MCF 10A (cell line): Measurements from ENCODE around the gene BNC2. TPM values are rescaled to one million over a fixed set of nuclear protein-coding genes. Genes with fewer than 3 reads are reported as not detected.

Experiments
- BruUV-seq: library from RNA; stranded (reverse); fragments of 400-500 nt; replicated peaks from 2 replicates; lab custom pipeline; 2021; lab: Mats Ljungman, UMichigan
- CTCF ChIA-PET: fragments of 300-600 bp; sonication (Branson Sonifier 250); formaldehyde crosslinking; extraction: SDS; loops from one replicate; lab custom pipeline; 2021; ENCODE audit warnings: antibody characterized with exemption, inconsistent platforms; lab: Yijun Ruan, JAX
- POLR2A ChIA-PET: fragments of 300-600, 350-650 bp; sonication (Branson Sonifier 250); formaldehyde crosslinking; extraction: SDS; loops from one replicate; lab custom pipeline; 2020; ENCODE audit warnings: antibody characterized with exemption, inconsistent platforms; lab: Yijun Ruan, JAX
- DNase-seq: peaks from one replicate; pipeline ENCODE4 v3.0.0-alpha.2; 2018; ENCODE audit not compliant: unreplicated experiment
- H3K27ac Mint-ChIP-seq: one replicate; pipeline ENCODE4 v1.8.0; 2022; ENCODE audit warnings: mild to moderate bottlenecking, low read depth, mixed read lengths; ENCODE audit not compliant: unreplicated experiment
- H3K27me3 Mint-ChIP-seq: one replicate; pipeline ENCODE4 v1.8.0; 2022; ENCODE audit warnings: mixed read lengths; ENCODE audit not compliant: insufficient read depth, unreplicated experiment
- H3K36me3 Mint-ChIP-seq: one replicate; pipeline ENCODE4 v1.8.0; 2022; ENCODE audit warnings: mild to moderate bottlenecking, moderate library complexity, mixed read lengths; ENCODE audit not compliant: insufficient read depth, unreplicated experiment
- H3K4me1 Mint-ChIP-seq: one replicate; pipeline ENCODE4 v1.8.0; 2022; ENCODE audit warnings: mixed read lengths; ENCODE audit not compliant: insufficient read depth, unreplicated experiment
- H3K4me3 Mint-ChIP-seq: one replicate; pipeline ENCODE4 v1.8.0; 2022; ENCODE audit warnings: mild to moderate bottlenecking, moderate library complexity, mixed read lengths; ENCODE audit not compliant: unreplicated experiment
- H3K9me3 Mint-ChIP-seq: one replicate; pipeline ENCODE4 v1.8.0; 2022; ENCODE audit warnings: mixed read lengths; ENCODE audit not compliant: unreplicated experiment
- CTCF ChIP-seq: fragments of 200-600 bp; IDR thresholded peaks from one replicate; pipeline ENCODE4 v1.8.0; 2022; ENCODE audit warnings: antibody characterized with exemption, mild to moderate bottlenecking; ENCODE audit not compliant: unreplicated experiment
- intact Hi-C: fragments of 100-400 bp; cut with micrococcal nuclease; formaldehyde crosslinking; loops from 2 replicates; pipeline ENCODE4 v1.14.1; 2022
- total RNA-seq: library from RNA; stranded (reverse); gene quantifications from 2 replicates; pipeline ENCODE4 v1.2.3, GENCODE V29; 2022

Gene BNC2
- total RNA-seq, 1 experiment from 2014 or later, result not detected

- DNase-seq, result no peak
- ChIA-PET POLR2A (interaction anchor here (1.2 kb wide), 1 partner anchor 8 kb away, joined by 5 read pairs; no protein-coding TSS in a partner anchor), CTCF (interaction anchor here (1.8 kb wide), 1 partner anchor 24 kb away, joined by 4 read pairs; no protein-coding TSS in a partner anchor)
- Mint-ChIP-seq H3K27ac (no peak overlapping the region), H3K27me3 (no peaks in the 10 kb centered on the region), H3K9me3 (no peaks in the 10 kb centered on the region), H3K36me3 (no peaks in the 10 kb centered on the region), H3K4me3 (no peak overlapping the region), H3K4me1 (no peaks in the 10 kb centered on the region)
- intact Hi-C loops, result no loop called here
- no TSS peak for BruUV-seq
- TF ChIP-seq CTCF, result no peak
Observed at GRCh38 chr9:16369427-16369826, 501.0 kb downstream of the BNC2 start.

GRCh38 chr9:16368237-16369087 is 502.0 kb downstream of the BNC2 start:
- TF ChIP-seq CTCF, result no peak
- H3K9me3 Mint-ChIP-seq, result no peaks in the 10 kb centered on the region
- H3K27me3 Mint-ChIP-seq, result no peaks in the 10 kb centered on the region
- no peaks in the 10 kb centered on the region for H3K36me3 Mint-ChIP-seq
- BruUV-seq, result no TSS peak
- POLR2A ChIA-PET, result interaction anchor here (0.6 kb wide), 1 partner anchor 70 kb away, joined by 4 read pairs; no protein-coding TSS in a partner anchor
- intact Hi-C loops, result no loop called here
- CTCF ChIA-PET, result interaction anchor here (1.0 kb wide), 1 partner anchor 112 kb away, joined by 3 read pairs; no protein-coding TSS in a partner anchor
- peak; percentile 14 for DNase-seq
- H3K4me3 Mint-ChIP-seq, result no peak overlapping the region
- H3K27ac Mint-ChIP-seq, result no peak overlapping the region
- no peaks in the 10 kb centered on the region for H3K4me1 Mint-ChIP-seq

GRCh38 chr9:16367605-16368231 is 502.8 kb downstream of the BNC2 start:
- BruUV-seq, result no TSS peak
- Mint-ChIP-seq H3K9me3 (no peaks in the 10 kb centered on the region), H3K4me1 (no peaks in the 10 kb centered on the region), H3K36me3 (no peaks in the 10 kb centered on the region), H3K4me3 (no peak overlapping the region), H3K27me3 (no peaks in the 10 kb centered on the region), H3K27ac (no peak overlapping the region)
- ChIA-PET POLR2A (interaction anchor here (0.6 kb wide), 1 partner anchor 69 kb away, joined by 4 read pairs; no protein-coding TSS in a partner anchor), CTCF (interaction anchor here (1.0 kb wide), 1 partner anchor 112 kb away, joined by 3 read pairs; no protein-coding TSS in a partner anchor)
- peak; percentile 66 for DNase-seq
- intact Hi-C loops, result no loop called here
- TF ChIP-seq CTCF, result no peak

GRCh38 chr9:16364347-16364746 is 506.1 kb downstream of the BNC2 start:
- Mint-ChIP-seq H3K27me3 (no peaks in the 10 kb centered on the region), H3K36me3 (no peaks in the 10 kb centered on the region), H3K4me1 (no peaks in the 10 kb centered on the region), H3K27ac (no peak overlapping the region), H3K9me3 (peaks cover 2% of the 10 kb centered on the region), H3K4me3 (no peak overlapping the region)
- no peak for TF ChIP-seq CTCF
- no TSS peak for BruUV-seq
- intact Hi-C loops, result no loop called here
- no peak for DNase-seq
- POLR2A ChIA-PET, result interaction anchor here (1.4 kb wide), 1 partner anchor 27 kb away, joined by 4 read pairs; no protein-coding TSS in a partner anchor
- CTCF ChIA-PET, result interaction anchor here (0.5 kb wide), 1 partner anchor 371 kb away, joined by 4 read pairs; no protein-coding TSS in a partner anchor
